GM12878 (cell line): Measurements from ENCODE around the gene SLC10A2. TPM values are rescaled to one million over a fixed set of nuclear protein-coding genes. Genes with fewer than 3 reads are reported as not detected.

Experiments
- BMI1 ChIP-seq: fragments of 450-650 bp; IDR thresholded peaks from 2 replicates; pipeline ENCODE4 v1.6.1; 2016; ENCODE audit warnings: mild to moderate bottlenecking, moderate library complexity, borderline replicate concordance
- E4F1 ChIP-seq: fragments of 450-650 bp; IDR thresholded peaks from 2 replicates; pipeline ENCODE4 v1.6.1; 2018; ENCODE audit warnings: borderline replicate concordance, mild to moderate bottlenecking; ENCODE audit not compliant: partially characterized antibody
- EED ChIP-seq: sonication (generic); IDR thresholded peaks from 2 replicates; pipeline ENCODE4 v1.6.1; 2016; ENCODE audit warnings: antibody characterized with exemption, low read depth
- JUND ChIP-seq: IDR thresholded peaks from 2 replicates; pipeline ENCODE4 v1.6.1; 2012; ENCODE audit warnings: low read depth, mild to moderate bottlenecking, low read length, improper control_type of control experiment, moderate library complexity
- NKRF ChIP-seq: fragments of 450-650 bp; conservative IDR thresholded peaks from 2 replicates; pipeline ENCODE4 v1.6.1; 2017; ENCODE audit warnings: mild to moderate bottlenecking, moderate library complexity
- NR2F1 ChIP-seq: fragments of 450-650 bp; conservative IDR thresholded peaks from 2 replicates; pipeline ENCODE4 v1.6.1; 2017; ENCODE audit warnings: mild to moderate bottlenecking
- PKNOX1 ChIP-seq: fragments of 450-650 bp; IDR thresholded peaks from 2 replicates; pipeline ENCODE4 v1.6.1; 2016; ENCODE audit warnings: mild to moderate bottlenecking
- PRDM15 ChIP-seq: fragments of 450-650 bp; formaldehyde crosslinking; IDR thresholded peaks from 2 replicates; pipeline ENCODE4 v1.4.0; 2020; ENCODE audit warnings: mild to moderate bottlenecking, moderate library complexity
- RUNX3 ChIP-seq: IDR thresholded peaks from 2 replicates; pipeline ENCODE4 v1.6.1; 2012; ENCODE audit warnings: low read length, inconsistent platforms
- ZBED1 ChIP-seq: IDR thresholded peaks from 2 replicates; pipeline ENCODE4 v1.6.1; 2016; ENCODE audit warnings: borderline replicate concordance
- ZBTB11 ChIP-seq: fragments of 450-650 bp; formaldehyde crosslinking; IDR thresholded peaks from 2 replicates; pipeline ENCODE4 v1.5.0; 2022; ENCODE audit warnings: mild to moderate bottlenecking, missing genetic modification characterization
- ZNF24 ChIP-seq: fragments of 450-650 bp; IDR thresholded peaks from 2 replicates; pipeline ENCODE4 v1.6.1; 2017; ENCODE audit warnings: antibody characterized with exemption, mild to moderate bottlenecking
- polyA plus RNA-seq, 11 experiments: library from polyadenylated mRNA; depleted of rRNA in 4 of 11; unstranded in 6 of 11; stranded (reverse) in 5 of 11; fragments of >200 nt; fragmentation: Nextera tagmentation in 4 of 11; fragmentation: Illumina TruSeq in 1 of 11; extraction: Ambion mirVana in 4 of 11; extraction: Trizol in 1 of 11; gene quantifications; 1 replicate in 1 of 11; 2 replicates in 10 of 11; pipeline versions ENCODE4 v1.2.1 to v1.2.3, GENCODE V29; 2011 to 2016; ENCODE audit warnings: inconsistent platforms in 2 of 11, missing spikeins in 2 of 11, low read depth in 1 of 11
- total RNA-seq, 4 experiments: library from RNA; depleted of rRNA in 3 of 4; stranded (reverse); fragments of >200 nt in 3 of 4; fragmentation: Illumina TruSeq in 1 of 4; extraction: Trizol in 1 of 4; gene quantifications; 2 replicates each; pipeline versions ENCODE4 v1.2.1 to v1.2.3, GENCODE V29; 2013 to 2021
- TF ChIP-seq, protein P1 (sequence below): IDR thresholded peaks from 2 replicates; pipeline ENCODE4 v1.6.1; 2011; ENCODE audit warnings: borderline replicate concordance, low read depth, mild to moderate bottlenecking, moderate library complexity, low read length; ENCODE audit not compliant: insufficient read depth, poor library complexity, severe bottlenecking
- TF ChIP-seq, protein P2 (sequence below): fragments of 450-650 bp; IDR thresholded peaks from 2 replicates; pipeline ENCODE4 v1.6.1; 2016; ENCODE audit warnings: mild to moderate bottlenecking

SLC10A2 gene
- total and polyA plus RNA-seq, 10 of the 15 experiments (the other 5 are each of a cell fraction or from before 2014, with no cell fraction given) = 0.01 to 0.04 (median 0.02) TPM; not detected in 7

DNA sequence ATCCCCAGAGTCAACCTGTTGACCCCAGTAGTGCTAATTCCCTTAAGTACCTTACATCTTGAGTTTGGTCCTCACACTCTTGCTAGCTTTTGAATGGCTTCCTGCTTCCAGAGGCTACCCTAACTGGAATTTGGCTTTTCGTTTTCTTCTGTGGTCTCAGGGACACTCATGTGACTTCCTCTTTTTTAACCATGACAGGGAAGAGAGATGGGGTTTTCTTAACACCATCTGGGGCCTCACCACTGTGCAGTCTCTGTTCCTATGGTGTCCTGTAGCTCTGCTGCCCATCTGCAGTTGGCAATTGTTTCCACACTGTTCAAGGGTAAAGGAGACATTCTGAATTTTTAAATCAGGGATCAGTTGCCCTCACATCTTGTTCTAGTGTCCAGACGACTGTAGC lies 66.7 kb downstream of the SLC10A2 start (continued):
- TF ChIP-seq PKNOX1 (no peak), EED (peak; percentile 29; the same call in 1 of the 2 replicates), JUND (no peak), ZBED1 (no peak), NR2F1 (no peak), ZNF24 (no peak), PRDM15 (CRISPR knock-in tag) (no peak), ZBTB11 (no peak), NKRF (no peak), RUNX3 (peak; percentile 35), BMI1 (no peak), E4F1 (no peak)
- TF ChIP-seq, protein P1, sequence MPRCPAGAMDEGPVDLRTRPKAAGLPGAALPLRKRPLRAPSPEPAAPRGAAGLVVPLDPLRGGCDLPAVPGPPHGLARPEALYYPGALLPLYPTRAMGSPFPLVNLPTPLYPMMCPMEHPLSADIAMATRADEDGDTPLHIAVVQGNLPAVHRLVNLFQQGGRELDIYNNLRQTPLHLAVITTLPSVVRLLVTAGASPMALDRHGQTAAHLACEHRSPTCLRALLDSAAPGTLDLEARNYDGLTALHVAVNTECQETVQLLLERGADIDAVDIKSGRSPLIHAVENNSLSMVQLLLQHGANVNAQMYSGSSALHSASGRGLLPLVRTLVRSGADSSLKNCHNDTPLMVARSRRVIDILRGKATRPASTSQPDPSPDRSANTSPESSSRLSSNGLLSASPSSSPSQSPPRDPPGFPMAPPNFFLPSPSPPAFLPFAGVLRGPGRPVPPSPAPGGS = no peak
- TF ChIP-seq, protein P2, sequence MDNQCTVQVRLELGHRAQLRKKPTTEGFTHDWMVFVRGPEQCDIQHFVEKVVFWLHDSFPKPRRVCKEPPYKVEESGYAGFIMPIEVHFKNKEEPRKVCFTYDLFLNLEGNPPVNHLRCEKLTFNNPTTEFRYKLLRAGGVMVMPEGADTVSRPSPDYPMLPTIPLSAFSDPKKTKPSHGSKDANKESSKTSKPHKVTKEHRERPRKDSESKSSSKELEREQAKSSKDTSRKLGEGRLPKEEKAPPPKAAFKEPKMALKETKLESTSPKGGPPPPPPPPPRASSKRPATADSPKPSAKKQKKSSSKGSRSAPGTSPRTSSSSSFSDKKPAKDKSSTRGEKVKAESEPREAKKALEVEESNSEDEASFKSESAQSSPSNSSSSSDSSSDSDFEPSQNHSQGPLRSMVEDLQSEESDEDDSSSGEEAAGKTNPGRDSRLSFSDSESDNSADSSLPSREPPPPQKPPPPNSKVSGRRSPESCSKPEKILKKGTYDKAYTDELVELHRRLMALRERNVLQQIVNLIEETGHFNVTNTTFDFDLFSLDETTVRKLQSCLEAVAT = no peak
